ENCODE results near the gene LTC4S. TPM values are rescaled to one million over a fixed set of nuclear protein-coding genes. Genes with fewer than 3 reads are reported as not detected.

The LTC4S gene
- total RNA-seq, 1 experiment from 2014 or later, result 2.6 TPM

- TF ChIP-seq HMGA2 (CRISPR knock-in tag; IDR thresholded peaks at IDR 0.05), result no peak
- peak; percentile 83 for TF ChIP-seq SMAD3 (CRISPR knock-in tag; IDR thresholded peaks at IDR 0.05; ENCODE audit: borderline replicate concordance)
- TF ChIP-seq TP53 (CRISPR knock-in tag; IDR thresholded peaks at IDR 0.05), result no peak
- no peak for TF ChIP-seq ZNF121 (CRISPR knock-in tag; IDR thresholded peaks at IDR 0.05)
- no peak for TF ChIP-seq ZNF263 (CRISPR knock-in tag; IDR thresholded peaks at IDR 0.05; ENCODE audit: low read depth)
- no peak for TF ChIP-seq TCF7 (CRISPR knock-in tag; IDR thresholded peaks at IDR 0.05; ENCODE audit: low read depth)
- TF ChIP-seq ATF2 (CRISPR knock-in tag; IDR thresholded peaks at IDR 0.05; ENCODE audit: borderline replicate concordance, low read depth), result no peak
- 0 out of 2 replicates have a peak, but pooled peaks have one; percentile 20 for TF ChIP-seq EMX1 (CRISPR knock-in tag; IDR thresholded peaks at IDR 0.05)
- 0 out of 2 replicates have a peak, but pooled peaks have one; percentile 31 for TF ChIP-seq NR2C2 (CRISPR knock-in tag; IDR thresholded peaks at IDR 0.05)
- TF ChIP-seq KAT7 (CRISPR knock-in tag; IDR thresholded peaks at IDR 0.05; ENCODE audit: borderline replicate concordance), result no peak
- TF ChIP-seq MLX (CRISPR knock-in tag; IDR thresholded peaks at IDR 0.05), result no peak
- TF ChIP-seq MXD4 (CRISPR knock-in tag; IDR thresholded peaks at IDR 0.05; ENCODE audit: borderline replicate concordance), result no peak
- no peak for TF ChIP-seq ZNF281 (CRISPR knock-in tag; IDR thresholded peaks at IDR 0.05)
- TF ChIP-seq FOXJ3 (CRISPR knock-in tag; IDR thresholded peaks at IDR 0.05; ENCODE audit: borderline replicate concordance), result no peak
- TF ChIP-seq ELF4 (CRISPR knock-in tag; IDR thresholded peaks at IDR 0.05; ENCODE audit: low read depth), result no peak
- TF ChIP-seq CBFB (CRISPR knock-in tag; IDR thresholded peaks at IDR 0.05; ENCODE audit: low read depth), result no peak
- TF ChIP-seq ZNF532 (CRISPR knock-in tag; IDR thresholded peaks at IDR 0.05; ENCODE audit: borderline replicate concordance), result no peak
- no peak for TF ChIP-seq SOX15 (CRISPR knock-in tag; IDR thresholded peaks at IDR 0.05)
- no peak for TF ChIP-seq GTF2I (CRISPR knock-in tag; conservative IDR thresholded peaks at IDR 0.05)
- no peak for TF ChIP-seq IRF2 (CRISPR knock-in tag; IDR thresholded peaks at IDR 0.05; ENCODE audit: borderline replicate concordance, low read depth)
- no peak for TF ChIP-seq SMAD4 (CRISPR knock-in tag; IDR thresholded peaks at IDR 0.05)
- TF ChIP-seq ZNF425 (CRISPR knock-in tag; conservative IDR thresholded peaks at IDR 0.05), result no peak
- peak; percentile 73 for TF ChIP-seq FOXK1 (CRISPR knock-in tag; IDR thresholded peaks at IDR 0.05)
- no peak for TF ChIP-seq JAZF1 (CRISPR knock-in tag; IDR thresholded peaks at IDR 0.05)
- no peak for TF ChIP-seq NFATC4 (CRISPR knock-in tag; IDR thresholded peaks at IDR 0.05)
- no peak for TF ChIP-seq ZNF317 (CRISPR knock-in tag; IDR thresholded peaks at IDR 0.05; ENCODE audit: borderline replicate concordance, low read depth)
- peak; percentile 85 for TF ChIP-seq USF1 (CRISPR knock-in tag; IDR thresholded peaks at IDR 0.05)
- TF ChIP-seq ZBTB21 (CRISPR knock-in tag; IDR thresholded peaks at IDR 0.05; ENCODE audit: borderline replicate concordance), result no peak
- TF ChIP-seq ATF3 (CRISPR knock-in tag; conservative IDR thresholded peaks at IDR 0.05), result no peak
Observed at GRCh38 chr5:179818746-179819295, 25.0 kb downstream of the LTC4S start (continued).
